Liver (tissue), 3 donors: ENCODE measurements around the gene ADAMTS3.

ENCODE experiments used
- ATF3 ChIP-seq: IDR thresholded peaks from 2 replicates; pipeline ENCODE4 v1.6.1; 2016; ENCODE audit warnings: antibody characterized with exemption
- CTCF ChIP-seq: fragments of 150-350 bp; IDR thresholded peaks from 2 replicates; pipeline ENCODE4 v1.5.1; 2017; ENCODE audit warnings: improper control_type of control experiment, low read depth, low read length; ENCODE audit not compliant: missing input control
- EGR1 ChIP-seq, 2 donors: IDR thresholded peaks; 2 replicates each; pipeline ENCODE4 v1.6.1; 2016 to 2018; ENCODE audit warnings: antibody characterized with exemption in 2 of 2, low read depth in 2 of 2
- FOXA1 ChIP-seq: IDR thresholded peaks from 2 replicates; pipeline ENCODE4 v1.6.1; 2016; ENCODE audit warnings: antibody characterized with exemption
- FOXA2 ChIP-seq: IDR thresholded peaks from 2 replicates; pipeline ENCODE4 v1.6.1; 2016; ENCODE audit warnings: antibody characterized with exemption
- JUND ChIP-seq, 2 donors: IDR thresholded peaks; 2 replicates each; pipeline ENCODE4 v1.6.1; 2016; ENCODE audit warnings: antibody characterized with exemption in 2 of 2
- MAX ChIP-seq: IDR thresholded peaks from 2 replicates; pipeline ENCODE4 v1.6.1; 2016; ENCODE audit warnings: antibody characterized with exemption
- RAD21 ChIP-seq, 2 donors: IDR thresholded peaks; 2 replicates each; pipeline ENCODE4 v1.6.1; 2016; ENCODE audit warnings: antibody characterized with exemption in 2 of 2, mild to moderate bottlenecking in 2 of 2
- REST ChIP-seq: IDR thresholded peaks from 2 replicates; pipeline ENCODE4 v1.6.1; 2016; ENCODE audit warnings: antibody characterized with exemption, mild to moderate bottlenecking
- RXRA ChIP-seq, 2 donors: IDR thresholded peaks; 2 replicates each; pipeline ENCODE4 v1.6.1; 2017 to 2018; ENCODE audit warnings: antibody characterized with exemption in 2 of 2, mild to moderate bottlenecking in 1 of 2
- SP1 ChIP-seq: IDR thresholded peaks from 2 replicates; pipeline ENCODE4 v1.6.1; 2018; ENCODE audit warnings: antibody characterized with exemption, mild to moderate bottlenecking
- TAF1 ChIP-seq: conservative IDR thresholded peaks from 2 replicates; pipeline ENCODE4 v1.6.1; 2016; ENCODE audit warnings: antibody characterized with exemption, mild to moderate bottlenecking
- YY1 ChIP-seq: IDR thresholded peaks from 2 replicates; pipeline ENCODE4 v1.6.1; 2016; ENCODE audit warnings: antibody characterized with exemption, mild to moderate bottlenecking
- ZBTB33 ChIP-seq: IDR thresholded peaks from 2 replicates; pipeline ENCODE4 v1.6.1; 2016; ENCODE audit warnings: antibody characterized with exemption
- donor health status: healthy.
- donor health status: healthy.

GRCh38 chr4:72473434-72473900, 95.6 kb downstream of the ADAMTS3 start:
- TF ChIP-seq CTCF (no peak), ZBTB33 (no peak), RAD21 (IDR thresholded peaks at IDR 0.05) (no peak), MAX (no peak), RXRA (IDR thresholded peaks at IDR 0.05) (no peak), YY1 (no peak), EGR1 (IDR thresholded peaks at IDR 0.05; ENCODE audit: low read depth in 2 of 2) (no peak), ATF3 (no peak), JUND (IDR thresholded peaks at IDR 0.05) (no peak), SP1 (no peak), TAF1 (no peak), FOXA2 (no peak), FOXA1 (no peak), REST (no peak)
